GM21526 (cell line): ENCODE measurements around the gene TPO.
"Not testable (repeated sequence)": the region's sequence is repeated elsewhere in the genome, so short reads cannot be mapped to it uniquely, and the experiment has no call there.

Experiments used
- ATAC-seq: cut with Tn5 transposase; IDR thresholded peaks from one replicate; pipeline ENCODE4 v1.9.1; 2021; ENCODE audit warnings: moderate library complexity; ENCODE audit not compliant: unreplicated experiment, low FRiP score

TPO gene

DNA sequence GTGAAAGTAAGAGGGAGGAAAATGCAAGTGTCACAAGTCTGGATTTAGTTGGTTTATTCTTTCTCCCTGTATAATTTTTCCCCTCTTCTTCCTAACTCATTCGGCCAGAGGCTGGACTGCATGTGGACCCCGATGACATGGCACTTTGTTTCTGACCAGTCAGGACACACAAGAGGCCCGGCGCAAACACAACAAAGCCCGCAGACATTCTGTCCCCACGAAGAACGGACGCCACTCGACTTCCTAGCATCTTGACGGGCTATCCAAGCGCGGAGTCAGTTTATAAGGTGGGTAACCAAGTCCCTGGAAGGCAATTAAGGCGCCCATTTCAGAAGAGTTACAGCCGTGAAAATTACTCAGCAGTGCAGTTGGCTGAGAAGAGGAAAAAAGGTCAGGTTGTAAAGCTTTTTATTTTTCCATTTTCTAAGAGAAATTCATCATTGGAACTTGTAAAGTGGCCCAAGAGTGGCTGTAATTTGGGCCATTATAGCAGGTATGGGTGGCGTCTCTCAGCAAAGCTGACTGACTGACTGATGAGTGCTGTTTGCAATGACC lies at the start of gene TPO:
Gene TPO, plus strand, starts transcription at position 308 of the 555 bp plus-strand sequence. CDS start 946 bp downstream, outside the sequence.
- ATAC-seq = no peak

DNA sequence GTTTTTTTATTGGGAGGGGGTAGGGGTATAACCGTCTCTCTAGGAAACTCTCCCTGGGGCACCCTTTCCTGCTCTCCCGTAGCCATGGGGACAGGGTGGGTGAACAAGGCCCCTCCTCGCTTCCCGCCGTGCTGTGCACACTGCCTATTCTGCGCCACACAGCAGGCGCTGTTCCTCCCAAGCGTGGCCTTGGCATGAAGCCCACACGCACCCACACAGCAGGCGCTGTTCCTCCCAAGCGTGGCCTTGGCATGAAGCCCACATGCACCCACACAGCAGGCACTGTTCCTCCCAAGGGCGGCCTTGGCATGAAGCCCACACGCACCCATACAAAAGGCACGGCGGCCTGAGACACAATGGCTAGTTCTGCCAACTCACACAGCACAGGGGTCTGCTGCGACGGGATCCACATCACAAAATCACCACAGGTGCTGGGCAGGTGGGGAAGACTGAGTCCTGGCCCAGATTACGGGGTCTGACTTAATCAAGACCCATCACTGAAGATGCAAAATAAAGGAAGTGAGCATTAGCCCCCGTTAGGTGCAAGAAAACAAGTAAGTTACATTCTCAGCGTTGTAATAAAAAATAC lies 46.6 kb upstream of the TPO start:
- no peak for ATAC-seq

DNA sequence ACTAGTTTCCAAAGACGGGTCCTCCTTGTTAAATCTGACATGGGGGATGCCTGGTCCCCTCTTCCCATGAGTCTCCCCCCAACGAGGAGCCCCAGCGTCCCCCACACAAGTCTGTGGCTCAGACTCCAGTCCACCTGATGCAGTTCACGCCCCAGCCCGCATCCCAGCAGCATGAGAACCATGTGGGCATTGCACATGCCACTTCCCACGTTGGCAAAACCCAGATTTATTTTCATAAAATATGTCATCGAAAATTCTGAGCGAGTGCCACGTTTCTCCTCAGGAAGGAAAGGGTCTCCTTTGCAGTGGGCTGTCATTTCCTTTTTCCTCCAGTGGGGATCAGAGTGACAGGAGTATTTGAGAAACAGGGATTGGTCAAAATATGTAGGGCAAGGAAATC lies 45.7 kb upstream of the TPO start:
- no peak for ATAC-seq

DNA sequence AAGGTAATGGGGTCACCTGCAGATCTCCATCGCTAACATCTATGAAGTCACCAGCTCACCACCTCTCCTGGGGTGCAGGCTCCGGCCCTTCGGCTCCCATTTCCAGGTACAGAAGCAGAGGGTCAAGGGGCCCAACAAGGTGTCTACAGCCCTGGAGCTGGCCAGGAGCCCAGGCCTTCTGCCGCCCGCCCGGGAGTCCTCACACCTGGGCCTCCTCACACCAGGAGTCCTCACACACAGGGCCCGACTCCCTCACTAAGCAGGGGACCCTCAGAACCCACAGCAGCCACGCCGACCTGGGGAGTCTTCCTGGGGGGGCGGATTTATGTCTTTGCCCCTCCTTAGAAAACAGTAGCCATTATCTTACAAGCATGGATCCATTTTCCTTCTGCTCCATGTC lies 43.4 kb upstream of the TPO start:
- ATAC-seq = no peak

DNA sequence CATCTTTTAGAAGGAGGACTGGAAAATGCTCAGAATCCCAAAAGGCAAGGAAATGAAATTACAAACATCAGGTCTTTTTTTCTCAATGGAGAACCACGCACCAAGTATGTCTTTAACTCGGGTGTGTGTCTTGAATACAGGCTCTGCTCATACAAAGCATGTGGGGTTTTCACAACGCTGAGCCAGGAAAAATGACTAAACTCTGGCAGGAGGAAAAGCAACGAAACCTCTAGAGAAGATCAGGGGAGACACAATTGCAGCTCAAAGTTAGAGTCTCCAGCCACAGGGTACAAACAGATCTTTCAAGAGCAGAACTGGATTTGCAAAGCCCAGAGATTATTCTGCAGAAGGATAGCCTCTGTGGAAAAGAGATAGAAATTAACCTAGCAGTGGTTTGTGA lies 42.8 kb upstream of the TPO start:
- no peak for ATAC-seq

DNA sequence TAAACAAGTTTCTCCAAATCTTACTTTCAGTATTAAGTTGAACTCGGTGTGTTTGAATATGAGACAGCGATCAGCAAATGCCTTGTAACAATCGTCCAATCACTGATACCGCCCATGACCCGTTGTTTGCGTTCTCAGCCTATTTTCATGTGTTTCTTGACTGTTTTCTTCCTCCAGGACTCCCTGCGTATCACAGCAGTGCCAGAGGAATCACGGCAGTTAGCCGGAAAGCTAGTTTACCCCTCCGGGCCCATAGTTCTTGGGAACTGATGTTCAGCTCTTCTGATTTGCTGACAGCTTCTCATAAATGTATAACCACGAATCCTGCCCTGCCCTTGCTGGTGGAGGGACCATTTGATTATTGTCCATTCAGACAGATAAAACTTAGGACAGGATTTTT lies 42.2 kb upstream of the TPO start:
- ATAC-seq = no peak

DNA sequence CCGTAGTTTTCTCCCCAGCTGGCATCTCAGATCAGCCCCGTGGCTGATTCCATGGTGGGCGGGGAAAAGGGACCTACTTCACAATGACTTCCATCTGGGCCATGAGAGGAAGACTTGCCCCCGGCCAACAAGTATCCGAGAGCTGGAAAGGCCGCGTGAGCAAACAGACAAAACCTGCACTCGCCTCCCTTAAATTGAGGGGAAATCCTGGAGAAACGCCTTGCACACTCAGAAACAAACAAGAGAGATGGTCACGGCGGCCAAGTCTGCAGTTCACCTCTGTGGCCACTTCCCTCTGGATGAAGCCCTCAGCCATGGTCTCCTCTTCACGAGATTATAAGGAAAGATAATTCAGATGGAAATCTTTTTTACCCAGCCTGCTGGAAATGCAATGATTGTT lies 39.4 kb upstream of the TPO start:
- no peak for ATAC-seq

DNA sequence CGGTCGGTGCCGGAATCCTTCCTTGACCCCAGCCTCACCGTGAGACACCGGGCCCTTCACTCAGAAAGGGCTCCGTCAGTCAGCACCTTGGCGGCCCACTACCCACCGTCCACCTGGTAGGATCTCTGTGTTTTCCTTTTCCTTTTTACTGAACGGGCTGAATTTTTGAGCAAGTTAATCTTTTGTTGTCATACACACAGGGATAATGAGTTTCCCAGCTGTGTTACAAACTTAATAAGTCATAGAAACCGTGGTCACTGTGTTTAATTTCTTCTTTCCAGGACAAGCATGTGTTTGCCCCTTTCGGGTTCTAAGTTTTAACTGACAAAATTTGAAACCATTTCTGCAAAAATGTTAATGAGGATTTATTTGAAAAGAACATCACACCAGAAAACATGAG lies 39.0 kb upstream of the TPO start:
- no peak for ATAC-seq

DNA sequence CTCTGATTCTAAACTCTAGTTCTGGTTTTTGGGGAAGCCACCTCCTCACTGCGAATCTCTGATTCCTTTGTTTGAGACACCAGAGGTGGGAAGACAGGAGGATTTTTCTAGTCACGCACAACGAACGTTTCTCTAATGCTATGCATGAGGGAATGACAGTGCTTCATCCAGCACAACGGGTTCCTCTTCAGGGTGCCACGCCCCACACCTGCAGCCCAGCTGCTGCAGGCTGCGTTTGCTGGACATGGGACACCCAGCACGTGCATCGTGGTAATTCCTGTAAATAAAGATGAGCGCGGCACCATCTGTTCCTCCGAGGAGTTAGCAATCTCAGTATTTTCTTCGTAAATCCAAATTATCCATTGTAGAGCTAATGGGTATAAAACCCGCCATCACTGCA lies 37.5 kb upstream of the TPO start:
- no peak for ATAC-seq

DNA sequence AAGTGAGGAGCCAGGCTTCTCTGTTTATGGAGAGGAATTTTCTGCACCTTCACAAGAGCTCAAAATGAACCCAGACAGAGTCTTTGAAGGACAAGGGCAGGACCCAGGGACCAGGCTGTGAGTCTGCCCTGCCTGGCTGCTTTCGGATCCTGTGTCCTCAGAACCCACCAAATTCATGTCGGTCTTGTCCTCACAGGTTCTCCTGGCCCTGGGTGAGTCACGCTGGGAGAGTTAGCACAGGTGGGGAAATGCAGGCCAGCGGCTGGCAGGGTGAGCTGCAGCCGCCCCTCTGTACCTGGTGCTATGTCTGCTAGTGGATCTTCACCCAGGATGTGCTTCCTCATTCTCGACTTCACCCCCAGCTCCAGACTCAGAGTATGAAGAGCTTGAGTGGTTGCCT lies 35.8 kb upstream of the TPO start:
- no peak for ATAC-seq

DNA sequence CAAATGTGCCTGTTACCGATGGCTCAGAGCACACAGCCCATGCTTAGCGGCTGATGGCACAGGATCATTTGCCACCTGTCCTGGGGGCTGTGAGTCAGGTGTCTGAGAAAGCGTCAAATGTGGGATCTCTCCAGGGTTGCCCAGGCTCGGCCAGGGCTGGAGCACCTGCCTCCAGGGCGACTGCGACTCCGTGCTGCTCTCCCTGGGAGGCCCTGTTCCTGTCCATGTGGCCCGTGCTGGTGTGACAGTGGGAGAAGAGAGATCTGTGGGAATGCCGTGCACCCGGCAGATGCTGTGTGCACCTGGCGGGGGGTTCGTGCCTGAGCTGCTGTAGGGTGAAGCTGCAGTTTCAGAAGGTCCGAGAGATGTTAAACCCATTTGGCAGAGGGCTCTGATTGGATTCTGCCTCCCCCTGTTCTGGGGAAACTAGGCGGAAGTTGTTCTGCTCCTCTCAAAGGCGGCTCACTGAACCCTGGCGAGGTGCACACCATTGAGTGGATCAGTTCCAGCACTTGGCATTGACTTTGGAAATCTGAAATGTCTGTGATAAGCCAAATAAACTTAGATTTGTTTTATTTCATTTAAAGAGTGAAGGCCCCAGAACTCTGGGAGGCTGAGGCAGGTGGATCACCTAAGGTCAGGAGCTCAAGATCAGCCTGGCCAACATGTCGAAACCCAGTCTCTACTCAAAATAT lies 34.7 kb upstream of the TPO start:
- ATAC-seq = no peak

DNA sequence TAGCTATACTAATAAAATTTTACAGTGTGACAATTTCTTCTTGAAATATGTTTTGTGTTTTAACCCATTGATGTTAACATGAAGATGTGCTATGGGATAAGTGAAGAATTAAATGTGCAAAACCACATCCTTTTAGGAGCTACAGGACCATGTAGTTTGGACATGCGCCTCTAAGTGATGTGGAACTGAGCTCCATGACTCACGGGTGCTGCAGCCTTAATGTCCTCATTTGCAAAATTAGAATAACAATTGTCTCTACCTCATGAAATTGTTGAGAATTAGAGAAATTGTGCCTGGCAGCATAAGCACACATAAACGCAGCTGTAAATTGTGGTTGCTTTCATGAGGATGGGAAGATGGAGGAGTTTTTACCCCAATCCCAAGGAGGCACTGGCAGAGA lies 31.6 kb upstream of the TPO start:
- ATAC-seq = no peak

DNA sequence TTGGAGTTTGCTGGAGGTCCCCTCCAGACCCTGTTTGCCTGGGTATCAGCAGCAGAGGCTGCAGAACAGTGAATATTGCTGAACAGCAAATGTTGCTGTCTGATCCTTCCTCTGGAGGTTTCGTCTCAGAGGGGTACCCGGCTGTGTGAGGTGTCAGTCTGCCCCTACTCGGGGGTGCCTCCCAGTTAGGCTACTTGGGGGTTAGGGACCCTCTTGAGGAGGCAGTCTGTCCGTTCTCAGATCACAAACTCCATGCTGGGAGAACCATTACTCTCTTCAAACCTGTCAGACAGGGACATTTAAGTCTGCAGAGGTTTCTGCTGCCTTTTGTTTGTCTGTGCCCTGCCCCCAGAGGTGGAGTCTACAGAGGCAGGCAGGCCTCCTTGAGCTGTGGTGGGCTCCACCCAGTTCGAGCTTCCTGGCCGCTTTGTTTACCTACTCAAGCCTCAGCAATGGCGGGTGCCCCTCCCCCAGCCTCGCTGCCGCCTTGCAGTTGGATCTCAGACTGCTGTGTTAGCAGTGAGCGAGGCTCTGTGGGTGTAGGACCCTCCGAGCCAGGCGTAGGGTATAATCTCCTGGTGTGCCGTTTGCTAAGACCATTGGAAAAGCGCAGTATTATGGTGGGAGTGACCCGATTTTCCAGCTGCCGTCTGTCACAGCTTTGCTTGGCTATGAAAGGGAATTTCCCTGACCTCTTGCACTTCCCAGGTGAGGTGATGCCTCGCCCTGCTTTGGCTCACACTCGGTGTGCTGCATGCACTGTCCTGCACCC lies 25.1 kb upstream of the TPO start:
- not testable (repeated sequence) for ATAC-seq

DNA sequence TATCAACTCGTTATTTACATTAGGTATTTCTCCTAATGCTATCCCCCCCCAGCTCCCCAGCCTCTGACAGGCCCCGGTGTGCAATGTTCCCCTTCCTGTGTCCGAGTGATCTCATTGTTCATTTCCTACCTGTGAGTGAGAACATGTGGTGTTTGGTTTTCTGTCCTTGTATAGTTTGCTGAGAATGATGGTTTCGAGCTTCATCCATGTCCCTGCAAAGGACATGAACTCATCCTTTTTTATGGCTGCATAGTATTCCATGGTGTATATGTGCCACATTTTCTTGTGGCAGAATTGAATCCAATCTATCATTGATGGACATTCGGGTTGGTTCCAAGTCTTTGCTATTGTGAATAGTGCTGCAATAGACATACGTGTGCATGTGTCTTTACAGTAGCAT lies 23.1 kb upstream of the TPO start:
- not testable (repeated sequence) for ATAC-seq

DNA sequence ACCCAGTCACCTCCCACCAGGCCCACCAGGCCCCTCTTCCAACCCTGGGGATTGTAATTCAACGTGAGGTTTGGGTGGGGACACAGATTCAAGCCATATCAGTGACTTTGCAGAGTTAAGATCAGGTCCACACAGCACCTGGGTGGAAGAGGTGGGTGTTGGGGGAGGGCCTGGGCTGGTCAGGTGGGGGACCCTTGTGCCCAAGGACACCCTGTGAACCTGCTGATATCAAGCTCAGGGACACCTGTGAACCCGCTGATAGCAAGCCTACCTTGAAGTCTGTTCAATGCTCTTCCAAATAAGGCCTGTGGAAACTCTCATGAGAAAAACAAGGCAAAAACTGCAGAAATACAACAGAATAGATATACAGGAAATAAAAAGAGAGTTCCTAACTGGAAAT lies 19.9 kb upstream of the TPO start:
- ATAC-seq = no peak

DNA sequence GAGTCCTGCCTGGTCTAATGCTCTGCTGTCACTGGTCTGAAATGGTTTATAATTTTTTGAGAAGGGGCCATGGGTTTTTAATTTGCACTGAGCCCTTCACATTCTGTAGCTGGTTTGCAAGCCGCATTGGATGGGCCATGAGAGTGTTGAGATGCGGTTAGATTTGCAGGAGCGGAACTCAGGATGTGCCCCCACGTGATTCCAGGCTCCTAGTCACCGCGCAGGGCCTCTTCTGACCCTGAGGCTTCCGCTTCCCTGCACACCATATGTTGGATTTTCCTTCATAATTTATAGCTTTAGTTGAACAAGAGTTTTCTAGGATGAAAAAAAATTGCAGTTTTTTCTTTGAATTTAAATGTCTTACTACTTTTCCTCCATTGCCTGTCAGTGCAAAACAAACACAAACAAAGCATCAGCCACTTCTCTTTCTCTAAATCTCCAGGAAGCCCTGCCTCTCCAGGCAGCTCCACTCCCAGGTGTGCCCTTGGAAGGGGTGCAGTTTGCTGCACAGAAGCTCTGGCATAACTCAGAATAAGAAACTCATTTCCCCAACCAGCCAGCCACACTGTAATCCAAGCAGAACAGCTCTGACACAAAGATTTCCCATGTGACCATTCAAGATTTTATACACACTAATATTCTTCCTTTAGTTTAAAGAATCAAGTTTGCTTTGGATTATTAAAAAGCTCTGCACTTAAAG lies 18.4 kb upstream of the TPO start:
- ATAC-seq = no peak

DNA sequence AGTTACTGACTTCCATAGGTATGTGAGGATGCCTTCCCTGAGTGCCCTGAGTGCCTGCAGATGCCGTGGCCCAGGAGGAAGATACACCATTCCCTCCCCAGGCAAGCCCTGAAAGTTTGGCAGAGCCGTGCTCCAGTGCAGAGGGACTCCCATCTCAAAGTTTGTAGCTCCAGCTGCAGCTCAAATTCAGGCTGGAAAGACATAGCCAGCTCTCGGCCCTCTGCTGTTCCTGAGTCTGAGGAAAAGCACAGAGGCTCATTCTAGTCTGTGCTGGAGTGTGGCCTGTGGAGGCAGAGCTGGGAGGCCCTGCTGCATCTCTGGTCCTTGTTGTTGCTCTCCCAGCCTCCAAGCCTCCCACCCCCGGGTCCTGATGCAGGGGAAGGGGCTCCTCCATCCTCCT lies 15.9 kb upstream of the TPO start:
- no peak for ATAC-seq

DNA sequence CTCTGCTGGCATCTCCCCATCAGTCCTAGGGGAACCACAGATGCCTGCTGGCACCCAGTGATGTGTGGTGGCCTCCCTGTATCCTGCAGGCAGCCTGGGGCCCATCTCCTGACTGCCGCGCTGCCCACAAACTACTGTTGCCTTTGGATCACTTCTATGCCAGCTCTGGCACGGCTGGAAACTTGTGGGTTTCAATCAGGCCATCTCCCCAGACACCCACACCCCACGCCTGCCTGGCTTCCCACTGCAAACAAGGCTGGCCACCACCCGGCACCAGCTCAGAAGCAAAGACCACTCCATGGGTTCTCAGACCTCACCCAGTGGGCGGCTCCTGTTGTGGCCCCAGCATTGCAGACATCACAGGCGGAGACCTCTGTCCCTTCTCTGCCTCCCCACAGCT lies 15.1 kb upstream of the TPO start:
- ATAC-seq = no peak

DNA sequence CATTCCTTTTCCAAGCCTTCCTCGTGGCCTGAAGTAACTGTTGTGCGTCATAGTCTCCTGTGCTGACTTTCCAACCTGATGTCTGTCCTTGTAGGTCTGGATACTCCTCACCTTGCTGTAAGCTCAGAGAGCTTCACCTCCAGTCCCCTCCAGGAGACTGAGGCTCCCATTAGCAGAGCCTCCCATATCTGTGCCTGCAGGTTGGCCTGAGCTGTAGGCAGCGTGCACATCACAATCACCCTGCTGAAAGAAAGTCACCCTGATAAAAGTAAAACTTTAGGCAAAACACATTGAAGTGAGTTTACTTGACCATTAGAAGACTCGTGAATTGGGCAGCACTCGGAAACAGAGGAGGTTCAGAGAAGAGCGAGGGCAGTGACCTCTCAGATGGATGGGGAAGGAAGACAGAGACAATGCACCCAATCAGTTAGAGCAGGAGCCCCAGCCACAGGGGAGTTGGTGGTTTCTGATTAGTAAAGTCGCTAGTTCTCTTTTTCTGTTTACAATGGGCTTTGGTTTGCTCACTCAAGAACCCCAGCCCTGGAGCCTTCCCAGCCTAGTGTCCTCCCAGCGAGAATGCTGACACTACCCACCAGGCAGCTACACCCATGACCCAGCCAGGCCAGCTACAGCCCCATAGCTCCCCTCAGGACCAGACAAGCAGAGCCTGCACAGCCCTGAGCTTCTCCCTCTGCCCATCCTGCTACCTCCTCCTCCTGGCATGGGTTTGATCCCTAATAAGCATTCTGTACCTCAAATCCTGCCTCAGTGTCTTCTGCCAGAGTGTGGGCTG lies 12.1 kb upstream of the TPO start:
- peak; percentile 62 for ATAC-seq

DNA sequence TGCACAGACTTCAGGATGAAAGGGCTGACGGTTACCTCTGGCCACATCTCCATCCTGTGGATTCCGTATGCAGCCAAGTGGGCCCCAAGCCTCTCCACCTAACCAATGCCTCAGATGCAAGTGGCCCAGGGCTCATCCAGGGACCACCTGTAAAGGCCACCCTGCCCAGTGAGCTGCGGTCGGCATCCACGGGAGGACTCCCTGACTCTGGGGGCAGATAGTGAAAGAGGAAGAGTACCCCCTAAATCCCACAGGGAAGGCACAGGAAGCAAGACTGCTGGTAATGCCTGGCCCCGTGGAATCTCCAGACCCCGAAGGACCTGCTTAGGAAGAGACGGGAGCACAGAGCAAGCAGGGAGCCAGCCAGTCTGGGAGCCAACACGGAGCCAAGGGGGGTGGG lies 11.2 kb upstream of the TPO start:
- ATAC-seq = no peak
